Measurements from ENCODE around the gene SLC30A9.
A peak's percentile ranks its signal among the peaks of the same experiment; 100 is the strongest.

The SLC30A9 gene

GRCh38 chr4:41949531-41949930, 40.8 kb upstream of the SLC30A9 start:
- Histone ChIP-seq H3K79me2 (ENCODE audit: low read length) (no peaks in the 10 kb centered on the region), H3K4me1 (ENCODE audit: low read length) (no peaks in the 10 kb centered on the region), H3K4me2 (ENCODE audit: low read depth, low read length) (no peak overlapping the region), H3K9ac (ENCODE audit: low read length) (no peak overlapping the region), H3K27ac (ENCODE audit: low read length) (no peak overlapping the region), H2AFZ (ENCODE audit: low read length) (no peak overlapping the region), H3K9me2 (replicated peaks; ENCODE audit: insufficient read depth, low read length) (no peaks in the 10 kb centered on the region), H3F3A (ENCODE audit: insufficient read depth, low read length) (no peaks in the 10 kb centered on the region), H3K9me3 (replicated peaks; ENCODE audit: insufficient read depth, low read length) (no peaks in the 10 kb centered on the region), H3K4me3 (ENCODE audit: low read length) (no peak overlapping the region), H4K20me1 (ENCODE audit: insufficient read depth, low read length) (no peaks in the 10 kb centered on the region), H3K27me3 (replicated peaks; ENCODE audit: insufficient read depth, low read length) (no peaks in the 10 kb centered on the region), H3K36me3 (replicated peaks; ENCODE audit: insufficient read depth, low read length) (peaks cover 9% of the 10 kb centered on the region; the same call in 1 of the 2 replicates)
- no peak for TF ChIP-seq EZH2 (optimal IDR thresholded peaks at IDR 0.05; ENCODE audit: low read depth, low read length)
- TF ChIP-seq EZH2phosphoT487 (IDR thresholded peaks at IDR 0.05; ENCODE audit: low read length) = no peak
- DNase-seq = no peak

- Histone ChIP-seq H4K20me1 (ENCODE audit: insufficient read depth, low read length) (no peaks in the 10 kb centered on the region), H3K79me2 (ENCODE audit: low read length) (no peaks in the 10 kb centered on the region), H3K9ac (ENCODE audit: low read length) (no peak overlapping the region), H3K9me2 (replicated peaks; ENCODE audit: insufficient read depth, low read length) (no peaks in the 10 kb centered on the region), H3F3A (ENCODE audit: insufficient read depth, low read length) (no peaks in the 10 kb centered on the region; the same call in 1 of the 2 replicates), H3K4me1 (ENCODE audit: low read length) (no peaks in the 10 kb centered on the region), H3K4me2 (ENCODE audit: low read depth, low read length) (no peak overlapping the region), H3K9me3 (replicated peaks; ENCODE audit: insufficient read depth, low read length) (no peaks in the 10 kb centered on the region), H3K27me3 (replicated peaks; ENCODE audit: insufficient read depth, low read length) (no peaks in the 10 kb centered on the region), H3K36me3 (replicated peaks; ENCODE audit: insufficient read depth, low read length) (no peaks in the 10 kb centered on the region), H3K27ac (ENCODE audit: low read length) (no peak overlapping the region), H3K4me3 (ENCODE audit: low read length) (no peak overlapping the region), H2AFZ (ENCODE audit: low read length) (no peak overlapping the region)
- DNase-seq = peak; percentile 21
- no peak for TF ChIP-seq EZH2phosphoT487 (IDR thresholded peaks at IDR 0.05; ENCODE audit: low read length)
- TF ChIP-seq, protein P1, sequence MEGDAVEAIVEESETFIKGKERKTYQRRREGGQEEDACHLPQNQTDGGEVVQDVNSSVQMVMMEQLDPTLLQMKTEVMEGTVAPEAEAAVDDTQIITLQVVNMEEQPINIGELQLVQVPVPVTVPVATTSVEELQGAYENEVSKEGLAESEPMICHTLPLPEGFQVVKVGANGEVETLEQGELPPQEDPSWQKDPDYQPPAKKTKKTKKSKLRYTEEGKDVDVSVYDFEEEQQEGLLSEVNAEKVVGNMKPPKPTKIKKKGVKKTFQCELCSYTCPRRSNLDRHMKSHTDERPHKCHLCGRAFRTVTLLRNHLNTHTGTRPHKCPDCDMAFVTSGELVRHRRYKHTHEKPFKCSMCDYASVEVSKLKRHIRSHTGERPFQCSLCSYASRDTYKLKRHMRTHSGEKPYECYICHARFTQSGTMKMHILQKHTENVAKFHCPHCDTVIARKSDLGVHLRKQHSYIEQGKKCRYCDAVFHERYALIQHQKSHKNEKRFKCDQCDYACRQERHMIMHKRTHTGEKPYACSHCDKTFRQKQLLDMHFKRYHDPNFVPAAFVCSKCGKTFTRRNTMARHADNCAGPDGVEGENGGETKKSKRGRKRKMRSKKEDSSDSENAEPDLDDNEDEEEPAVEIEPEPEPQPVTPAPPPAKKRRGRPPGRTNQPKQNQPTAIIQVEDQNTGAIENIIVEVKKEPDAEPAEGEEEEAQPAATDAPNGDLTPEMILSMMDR (IDR thresholded peaks at IDR 0.05; ENCODE audit: low read length) = peak; percentile 46
These were observed 32.7 kb upstream of the SLC30A9 start for GRCh38 chr4:41957634-41958033.

DNA sequence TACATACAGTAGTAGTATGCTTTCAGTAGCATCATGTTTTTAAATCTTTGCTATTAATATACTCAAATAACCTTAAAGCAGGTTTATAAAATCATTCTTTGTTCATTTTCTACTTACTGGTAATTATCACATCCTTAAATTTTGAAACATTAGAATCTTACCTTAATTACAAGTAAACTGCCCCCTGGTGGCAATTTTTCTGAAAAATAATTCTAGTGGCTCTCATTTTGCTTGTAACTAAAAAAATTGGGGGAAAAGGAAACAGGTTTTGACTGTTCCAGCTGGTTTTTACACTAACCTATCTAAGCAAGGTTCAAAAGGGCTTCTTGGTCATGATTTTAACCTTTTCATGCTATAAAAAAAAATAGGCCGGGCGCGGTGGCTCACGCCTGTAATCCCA, 27.2 kb upstream of the SLC30A9 start:
- H3K27ac ChIP-seq (ENCODE audit: low read length) = no peak overlapping the region
- no peak overlapping the region for H3K4me2 ChIP-seq (ENCODE audit: low read depth, low read length)

DNA sequence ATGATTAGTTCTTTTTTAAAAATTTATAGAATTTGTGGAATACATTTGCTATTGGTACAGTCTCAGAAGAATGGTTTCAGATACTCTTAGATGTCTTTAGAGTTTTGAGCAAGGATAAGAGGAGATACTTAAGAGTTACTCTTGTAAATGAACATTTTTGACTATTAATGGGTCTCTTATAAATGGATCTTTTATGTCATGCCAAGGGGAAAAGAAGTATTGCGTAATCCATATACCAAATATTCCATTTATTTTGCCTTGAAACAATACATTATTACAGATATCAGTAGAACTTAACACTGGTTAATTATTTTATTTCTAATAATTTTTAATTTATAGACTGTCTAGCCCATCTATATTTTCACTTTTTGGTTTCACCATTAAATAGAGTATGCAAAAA, 25.9 kb upstream of the SLC30A9 start:
- H2AFZ ChIP-seq (ENCODE audit: low read length) = no peak overlapping the region
- TF ChIP-seq, protein P1 (IDR thresholded peaks at IDR 0.05; ENCODE audit: low read length) = no peak
- TF ChIP-seq EZH2phosphoT487 (IDR thresholded peaks at IDR 0.05; ENCODE audit: low read length) = no peak
- TF ChIP-seq EZH2 (optimal IDR thresholded peaks at IDR 0.05; ENCODE audit: low read depth, low read length) = no peak
- no peak overlapping the region for H3K4me2 ChIP-seq (ENCODE audit: low read depth, low read length)
- no peak for DNase-seq
- no peaks in the 10 kb centered on the region for H3K9me3 ChIP-seq (replicated peaks; ENCODE audit: insufficient read depth, low read length)
- no peak overlapping the region for H3K4me3 ChIP-seq (ENCODE audit: low read length)
- no peaks in the 10 kb centered on the region for H3K9me2 ChIP-seq (replicated peaks; ENCODE audit: insufficient read depth, low read length)
- no peaks in the 10 kb centered on the region; the same call in 1 of the 2 replicates for H3F3A ChIP-seq (ENCODE audit: insufficient read depth, low read length)
- no peak overlapping the region for H3K9ac ChIP-seq (ENCODE audit: low read length)
- no peaks in the 10 kb centered on the region for H4K20me1 ChIP-seq (ENCODE audit: insufficient read depth, low read length)
- H3K4me1 ChIP-seq (ENCODE audit: low read length) = no peaks in the 10 kb centered on the region
- H3K27ac ChIP-seq (ENCODE audit: low read length) = no peak overlapping the region
- no peaks in the 10 kb centered on the region for H3K27me3 ChIP-seq (replicated peaks; ENCODE audit: insufficient read depth, low read length)
- H3K79me2 ChIP-seq (ENCODE audit: low read length) = no peaks in the 10 kb centered on the region
- H3K36me3 ChIP-seq (replicated peaks; ENCODE audit: insufficient read depth, low read length) = no peaks in the 10 kb centered on the region

More for the DNA sequence above, 27.2 kb upstream of the SLC30A9 start:
- Histone ChIP-seq H3K4me1 (ENCODE audit: low read length) (no peaks in the 10 kb centered on the region), H3K36me3 (replicated peaks; ENCODE audit: insufficient read depth, low read length) (no peaks in the 10 kb centered on the region), H3F3A (ENCODE audit: insufficient read depth, low read length) (no peaks in the 10 kb centered on the region; the same call in 1 of the 2 replicates), H3K9me2 (replicated peaks; ENCODE audit: insufficient read depth, low read length) (no peaks in the 10 kb centered on the region), H3K79me2 (ENCODE audit: low read length) (no peaks in the 10 kb centered on the region), H4K20me1 (ENCODE audit: insufficient read depth, low read length) (no peaks in the 10 kb centered on the region), H3K9me3 (replicated peaks; ENCODE audit: insufficient read depth, low read length) (no peaks in the 10 kb centered on the region), H2AFZ (ENCODE audit: low read length) (no peak overlapping the region), H3K4me3 (ENCODE audit: low read length) (no peak overlapping the region), H3K9ac (ENCODE audit: low read length) (no peak overlapping the region), H3K27me3 (replicated peaks; ENCODE audit: insufficient read depth, low read length) (no peaks in the 10 kb centered on the region)
- peak; percentile 46 for DNase-seq
- TF ChIP-seq, protein P1 (IDR thresholded peaks at IDR 0.05; ENCODE audit: low read length) = peak; percentile 42
- TF ChIP-seq EZH2 (optimal IDR thresholded peaks at IDR 0.05; ENCODE audit: low read depth, low read length) = no peak

Measured in MM.1S (cell line).